Gastroesophageal sphincter (tissue), 3 donors: ENCODE results near the gene CFDP1.

Source experiments
- CTCF ChIP-seq, 4 experiments: fragments of 200-600 bp in 2 of 4; fragments of 450-650 bp in 2 of 4; sonication (generic) in 1 of 4; IDR thresholded peaks; one replicate each; pipeline ENCODE4 v1.5.1; 2017 to 2019; ENCODE audit warnings: antibody characterized with exemption in 4 of 4, mild to moderate bottlenecking in 2 of 4, moderate library complexity in 2 of 4
- EP300 ChIP-seq: sonication (generic); formaldehyde crosslinking; IDR thresholded peaks from one replicate; pipeline ENCODE4 v1.6.1; 2017; ENCODE audit warnings: antibody characterized with exemption, mild to moderate bottlenecking

- TF ChIP-seq CTCF (IDR thresholded peaks at IDR 0.05): no peak
- no peak for TF ChIP-seq EP300
These were observed 90.9 kb downstream of the CFDP1 start for GRCh38 chr16:75342308-75342811.
